MCF 10A (cell line): Measurements from ENCODE around the gene NAALADL2. TPM values are rescaled to one million over a fixed set of nuclear protein-coding genes. Genes with fewer than 3 reads are reported as not detected.
"Not testable (repeated sequence)": the region's sequence is repeated elsewhere in the genome, so short reads cannot be mapped to it uniquely, and the experiment has no call there.

Source experiments
- BruUV-seq: library from RNA; stranded (reverse); fragments of 400-500 nt; replicated peaks from 2 replicates; lab custom pipeline; 2021; lab: Mats Ljungman, UMichigan
- CTCF ChIA-PET: fragments of 300-600 bp; sonication (Branson Sonifier 250); formaldehyde crosslinking; extraction: SDS; loops from one replicate; lab custom pipeline; 2021; ENCODE audit warnings: antibody characterized with exemption, inconsistent platforms; lab: Yijun Ruan, JAX
- POLR2A ChIA-PET: fragments of 300-600, 350-650 bp; sonication (Branson Sonifier 250); formaldehyde crosslinking; extraction: SDS; loops from one replicate; lab custom pipeline; 2020; ENCODE audit warnings: antibody characterized with exemption, inconsistent platforms; lab: Yijun Ruan, JAX
- DNase-seq: peaks from one replicate; pipeline ENCODE4 v3.0.0-alpha.2; 2018; ENCODE audit not compliant: unreplicated experiment
- H3K27ac Mint-ChIP-seq: one replicate; pipeline ENCODE4 v1.8.0; 2022; ENCODE audit warnings: mild to moderate bottlenecking, low read depth, mixed read lengths; ENCODE audit not compliant: unreplicated experiment
- H3K27me3 Mint-ChIP-seq: one replicate; pipeline ENCODE4 v1.8.0; 2022; ENCODE audit warnings: mixed read lengths; ENCODE audit not compliant: insufficient read depth, unreplicated experiment
- H3K36me3 Mint-ChIP-seq: one replicate; pipeline ENCODE4 v1.8.0; 2022; ENCODE audit warnings: mild to moderate bottlenecking, moderate library complexity, mixed read lengths; ENCODE audit not compliant: insufficient read depth, unreplicated experiment
- H3K4me1 Mint-ChIP-seq: one replicate; pipeline ENCODE4 v1.8.0; 2022; ENCODE audit warnings: mixed read lengths; ENCODE audit not compliant: insufficient read depth, unreplicated experiment
- H3K4me3 Mint-ChIP-seq: one replicate; pipeline ENCODE4 v1.8.0; 2022; ENCODE audit warnings: mild to moderate bottlenecking, moderate library complexity, mixed read lengths; ENCODE audit not compliant: unreplicated experiment
- H3K9me3 Mint-ChIP-seq: one replicate; pipeline ENCODE4 v1.8.0; 2022; ENCODE audit warnings: mixed read lengths; ENCODE audit not compliant: unreplicated experiment
- intact Hi-C: fragments of 100-400 bp; cut with micrococcal nuclease; formaldehyde crosslinking; loops from 2 replicates; pipeline ENCODE4 v1.14.1; 2022
- total RNA-seq: library from RNA; stranded (reverse); gene quantifications from 2 replicates; pipeline ENCODE4 v1.2.3, GENCODE V29; 2022
- TF ChIP-seq, protein P1 (sequence below): fragments of 200-600 bp; IDR thresholded peaks from one replicate; pipeline ENCODE4 v1.8.0; 2022; ENCODE audit warnings: antibody characterized with exemption, mild to moderate bottlenecking; ENCODE audit not compliant: unreplicated experiment

Gene NAALADL2
- total RNA-seq, 1 experiment from 2014 or later, result 4.2 TPM

DNA sequence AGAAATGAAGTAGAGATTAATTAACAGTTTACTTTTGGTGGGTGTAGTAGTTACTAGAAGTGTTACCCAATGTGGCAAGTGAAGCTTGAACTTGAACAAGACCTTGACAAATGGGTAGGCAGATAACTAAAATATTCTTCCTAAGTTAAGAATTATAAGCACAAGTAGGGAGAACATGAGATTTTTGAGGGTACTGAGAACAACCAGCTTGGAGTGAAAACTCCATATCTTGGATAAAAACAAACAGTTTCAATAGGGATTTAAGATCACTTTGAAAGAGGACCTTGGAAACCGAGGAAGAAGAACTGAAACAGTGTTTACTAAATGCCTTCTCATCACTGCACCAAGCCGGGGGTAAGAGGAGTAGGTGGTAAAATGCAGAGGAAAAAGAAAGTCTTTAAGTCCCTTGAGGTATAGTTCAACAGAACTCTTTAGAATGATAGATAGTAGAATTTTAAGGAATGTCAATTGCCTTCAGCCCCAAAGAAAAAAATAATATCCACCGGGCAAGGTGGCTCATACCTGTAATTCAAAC, 496.7 kb downstream of the NAALADL2 start:
- intact Hi-C loops, result no loop called here
- CTCF ChIA-PET, result no interaction called here
- no TSS peak for BruUV-seq

DNA sequence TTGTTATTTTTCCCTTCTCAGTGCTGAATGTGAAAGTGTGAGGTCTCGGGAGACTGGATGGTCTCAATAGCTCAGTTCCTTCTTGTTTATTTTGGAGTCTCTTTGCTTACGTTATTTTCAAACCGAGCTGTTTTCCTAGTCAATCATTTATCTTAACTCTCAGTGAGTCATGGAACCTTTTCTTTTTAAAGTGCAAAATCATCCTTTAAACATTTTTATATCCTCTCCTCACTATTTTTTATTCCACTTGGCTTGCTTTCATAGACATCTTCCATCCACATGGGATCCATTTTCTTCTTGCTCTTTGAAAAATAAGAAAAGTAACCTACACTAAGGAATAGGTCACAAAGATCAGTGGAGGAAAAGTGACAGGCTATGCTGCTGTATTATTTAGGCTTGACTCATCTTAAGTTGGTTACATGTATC, 497.8 kb downstream of the NAALADL2 start:
- ChIA-PET POLR2A (no interaction called here), CTCF (no interaction called here)
- DNase-seq, result no peak
- Mint-ChIP-seq H3K27me3 (no peaks in the 10 kb centered on the region), H3K4me1 (no peaks in the 10 kb centered on the region), H3K36me3 (no peaks in the 10 kb centered on the region), H3K27ac (no peak overlapping the region), H3K4me3 (no peak overlapping the region), H3K9me3 (no peaks in the 10 kb centered on the region)
- TF ChIP-seq, protein P1, sequence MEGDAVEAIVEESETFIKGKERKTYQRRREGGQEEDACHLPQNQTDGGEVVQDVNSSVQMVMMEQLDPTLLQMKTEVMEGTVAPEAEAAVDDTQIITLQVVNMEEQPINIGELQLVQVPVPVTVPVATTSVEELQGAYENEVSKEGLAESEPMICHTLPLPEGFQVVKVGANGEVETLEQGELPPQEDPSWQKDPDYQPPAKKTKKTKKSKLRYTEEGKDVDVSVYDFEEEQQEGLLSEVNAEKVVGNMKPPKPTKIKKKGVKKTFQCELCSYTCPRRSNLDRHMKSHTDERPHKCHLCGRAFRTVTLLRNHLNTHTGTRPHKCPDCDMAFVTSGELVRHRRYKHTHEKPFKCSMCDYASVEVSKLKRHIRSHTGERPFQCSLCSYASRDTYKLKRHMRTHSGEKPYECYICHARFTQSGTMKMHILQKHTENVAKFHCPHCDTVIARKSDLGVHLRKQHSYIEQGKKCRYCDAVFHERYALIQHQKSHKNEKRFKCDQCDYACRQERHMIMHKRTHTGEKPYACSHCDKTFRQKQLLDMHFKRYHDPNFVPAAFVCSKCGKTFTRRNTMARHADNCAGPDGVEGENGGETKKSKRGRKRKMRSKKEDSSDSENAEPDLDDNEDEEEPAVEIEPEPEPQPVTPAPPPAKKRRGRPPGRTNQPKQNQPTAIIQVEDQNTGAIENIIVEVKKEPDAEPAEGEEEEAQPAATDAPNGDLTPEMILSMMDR, result no peak
- intact Hi-C loops, result no loop called here
- no TSS peak for BruUV-seq

More for the DNA sequence above, 496.7 kb downstream of the NAALADL2 start:
- POLR2A ChIA-PET, result interaction anchor here (0.6 kb wide), 1 partner anchor 99 kb away, joined by 4 read pairs; no protein-coding TSS in a partner anchor
- Mint-ChIP-seq H3K4me3 (no peak overlapping the region), H3K9me3 (no peaks in the 10 kb centered on the region), H3K36me3 (no peaks in the 10 kb centered on the region), H3K4me1 (no peaks in the 10 kb centered on the region), H3K27ac (no peak overlapping the region), H3K27me3 (no peaks in the 10 kb centered on the region)
- TF ChIP-seq, protein P1, result no peak
- DNase-seq, result no peak

DNA sequence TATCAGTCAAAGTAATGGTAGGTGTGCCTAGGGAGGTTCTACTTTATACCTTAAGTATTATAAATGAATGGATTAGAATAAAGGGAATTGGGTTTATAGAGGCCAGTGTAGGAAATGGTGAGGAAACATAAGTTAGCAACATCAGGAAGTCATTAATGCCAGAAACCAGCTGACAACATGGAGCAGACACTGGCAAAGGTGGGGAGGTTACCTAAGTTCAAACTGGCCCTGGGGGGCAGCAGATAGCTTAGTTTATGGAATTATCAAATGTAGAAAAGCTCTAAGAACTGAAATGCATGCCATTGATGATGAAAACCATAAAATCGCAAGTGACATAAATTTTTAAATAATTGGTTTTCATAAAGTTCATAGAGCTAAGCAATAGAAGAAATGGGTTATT, 498.6 kb downstream of the NAALADL2 start:
- POLR2A ChIA-PET, result no interaction called here
- TF ChIP-seq, protein P1, result no peak
- no peaks in the 10 kb centered on the region for H3K27me3 Mint-ChIP-seq
- intact Hi-C loops, result no loop called here
- H3K36me3 Mint-ChIP-seq, result no peaks in the 10 kb centered on the region
- peaks cover 3% of the 10 kb centered on the region for H3K9me3 Mint-ChIP-seq
- no peak overlapping the region for H3K27ac Mint-ChIP-seq
- CTCF ChIA-PET, result no interaction called here
- no TSS peak for BruUV-seq
- H3K4me3 Mint-ChIP-seq, result no peak overlapping the region
- H3K4me1 Mint-ChIP-seq, result no peaks in the 10 kb centered on the region
- no peak for DNase-seq

DNA sequence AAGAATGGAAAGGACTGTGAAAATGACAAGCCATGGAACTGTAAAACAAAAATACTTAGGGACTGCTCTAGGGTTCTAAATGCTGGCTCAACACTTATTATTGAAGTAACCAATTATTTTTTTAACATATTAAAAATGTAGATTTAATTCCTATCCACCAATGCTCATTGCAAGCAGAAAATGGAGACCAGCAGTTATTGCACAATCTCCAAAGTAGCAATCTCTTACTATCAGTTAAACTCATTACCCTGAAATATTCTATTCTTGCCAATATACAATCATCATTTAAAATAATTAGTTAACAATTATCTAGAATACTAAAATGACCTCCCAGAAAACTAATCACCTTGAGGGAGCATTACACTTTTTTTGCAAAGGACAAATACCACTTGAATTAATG, 499.8 kb downstream of the NAALADL2 start:
- TF ChIP-seq, protein P1, result no peak
- no TSS peak for BruUV-seq
- ChIA-PET CTCF (no interaction called here), POLR2A (no interaction called here)
- no peak for DNase-seq
- Mint-ChIP-seq H3K27ac (no peak overlapping the region), H3K4me3 (no peak overlapping the region), H3K27me3 (no peaks in the 10 kb centered on the region), H3K4me1 (no peaks in the 10 kb centered on the region), H3K36me3 (no peaks in the 10 kb centered on the region), H3K9me3 (peaks cover 8% of the 10 kb centered on the region)
- intact Hi-C loops, result no loop called here

DNA sequence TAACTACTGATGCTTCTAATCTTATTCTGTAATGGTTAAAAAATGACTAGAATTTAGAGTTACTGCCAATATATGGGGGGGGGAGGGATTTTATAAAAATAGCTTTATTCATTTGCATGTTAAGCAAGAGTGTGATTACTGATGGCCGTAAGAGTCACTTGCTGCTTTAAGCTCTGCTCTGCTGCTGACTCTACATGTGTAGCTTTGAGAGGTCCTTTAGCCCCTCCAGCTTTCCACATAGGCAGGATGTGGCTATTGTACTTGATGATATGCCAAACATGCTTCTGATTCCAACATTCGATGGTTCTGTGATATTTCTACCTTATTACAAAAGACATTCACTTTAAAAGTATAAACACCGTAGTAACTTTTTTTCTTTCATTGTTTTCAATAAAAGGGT, 511.3 kb downstream of the NAALADL2 start:
- DNase-seq, H3K27ac Mint-ChIP-seq, H3K4me1 Mint-ChIP-seq, H3K9me3 Mint-ChIP-seq, H3K27me3 Mint-ChIP-seq, intact Hi-C loops, H3K4me3 Mint-ChIP-seq, H3K36me3 Mint-ChIP-seq, BruUV-seq: not testable (repeated sequence)
- ChIA-PET POLR2A (interaction anchor here (0.6 kb wide), 1 partner anchor 1015 kb away, joined by 3 read pairs; no protein-coding TSS in a partner anchor), CTCF (interaction anchor here (1.4 kb wide), 1 partner anchor 24 kb away, joined by 4 read pairs; no protein-coding TSS in a partner anchor)

DNA sequence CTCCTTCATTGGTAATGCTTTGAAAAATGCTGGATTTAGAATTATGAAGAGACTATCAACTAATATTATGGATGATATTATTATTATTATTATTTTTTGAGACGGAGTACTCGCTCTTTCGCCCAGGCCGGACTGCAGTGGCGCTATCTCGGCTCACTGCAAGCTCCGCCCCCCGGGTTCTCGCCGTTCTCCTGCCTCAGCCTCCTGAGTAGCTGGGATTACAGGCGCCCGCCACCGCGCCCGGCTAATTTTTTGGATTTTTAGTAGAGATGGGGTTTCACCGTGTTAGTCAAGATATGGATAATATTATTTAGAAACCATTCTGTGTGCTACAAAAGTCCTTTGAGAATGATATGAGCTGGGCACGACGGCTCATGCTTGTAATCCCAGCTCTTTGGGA, 512.1 kb downstream of the NAALADL2 start:
- H3K4me3 Mint-ChIP-seq, H3K9me3 Mint-ChIP-seq, DNase-seq, POLR2A ChIA-PET, BruUV-seq, H3K4me1 Mint-ChIP-seq, H3K36me3 Mint-ChIP-seq, H3K27me3 Mint-ChIP-seq, intact Hi-C loops, H3K27ac Mint-ChIP-seq: not testable (repeated sequence)
- CTCF ChIA-PET, result interaction anchor here (0.7 to 1.4 kb wide), 2 partner anchors 25 to 174 kb away, joined by 3 to 4 read pairs; no protein-coding TSS in a partner anchor
